H1 (cell line): Measurements from ENCODE around the gene BCL2A1. TPM values are rescaled to one million over a fixed set of nuclear protein-coding genes. Genes with fewer than 3 reads are reported as not detected.

ENCODE experiments used
- FOSL1 ChIP-seq: IDR thresholded peaks from 2 replicates; pipeline ENCODE4 v1.6.1; 2011; ENCODE audit warnings: mild to moderate bottlenecking, low read depth, low read length, moderate library complexity; ENCODE audit not compliant: insufficient read depth
- SIN3A ChIP-seq, 2 experiments: IDR thresholded peaks in 1 of 2; conservative IDR thresholded peaks in 1 of 2; 2 replicates each; pipeline ENCODE4 v1.6.1; 2011 to 2012; ENCODE audit warnings: low read length in 2 of 2, improper control_type of control experiment in 1 of 2, low read depth in 1 of 2, mild to moderate bottlenecking in 1 of 2
- SIX5 ChIP-seq: IDR thresholded peaks from 2 replicates; pipeline ENCODE4 v1.6.1; 2011; ENCODE audit warnings: mild to moderate bottlenecking, low read depth, low read length
- YY1 ChIP-seq: IDR thresholded peaks from 2 replicates; pipeline ENCODE4 v1.6.1; 2011; ENCODE audit warnings: low read depth, mild to moderate bottlenecking, low read length
- polyA plus RNA-seq, 7 experiments: library from polyadenylated mRNA; depleted of rRNA in 3 of 7; stranded (reverse) in 5 of 7; unstranded in 2 of 7; fragments of >200 nt in 5 of 7; fragments of 200-250 nt in 2 of 7; gene quantifications; 1 replicate in 5 of 7; 2 replicates in 1 of 7; 4 replicates in 1 of 7; pipeline versions ENCODE4 v1.2.1 to v1.2.3, GENCODE V29; 2011 to 2013; ENCODE audit warnings: missing spikeins in 2 of 7, mixed read lengths in 2 of 7
- total RNA-seq: library from RNA; stranded (reverse); fragmentation: NEBNext Ultra II Directional; extraction: Animal tissue kit (Norgen Biotek cat#: 25700); gene quantifications from 2 replicates; pipeline ENCODE4 v1.2.1, GENCODE V29; 2021
- TF ChIP-seq, protein P1 (sequence below): fragments of 300-600 bp; sonication (generic); IDR thresholded peaks from 2 replicates; pipeline ENCODE4 v1.7.1; 2012; ENCODE audit warnings: low read length, moderate library complexity, mild to moderate bottlenecking, inconsistent platforms; ENCODE audit not compliant: insufficient replicate concordance
- TF ChIP-seq, protein P2 (sequence below): IDR thresholded peaks from 2 replicates; pipeline ENCODE4 v1.6.1; 2011; ENCODE audit warnings: low read depth, mild to moderate bottlenecking, low read length; ENCODE audit not compliant: insufficient read depth
- TF ChIP-seq, protein P3 (sequence below): IDR thresholded peaks from 2 replicates; pipeline ENCODE4 v1.6.1; 2011; ENCODE audit warnings: low read length, improper control_type of control experiment
- TF ChIP-seq, protein P4 (sequence below): IDR thresholded peaks from 2 replicates; pipeline ENCODE4 v1.6.1; 2012; ENCODE audit warnings: inconsistent platforms

The BCL2A1 gene
- total and polyA plus RNA-seq, 2 of the 8 experiments (the other 6 are each of a cell fraction or from before 2014, with no cell fraction given): not detected

DNA sequence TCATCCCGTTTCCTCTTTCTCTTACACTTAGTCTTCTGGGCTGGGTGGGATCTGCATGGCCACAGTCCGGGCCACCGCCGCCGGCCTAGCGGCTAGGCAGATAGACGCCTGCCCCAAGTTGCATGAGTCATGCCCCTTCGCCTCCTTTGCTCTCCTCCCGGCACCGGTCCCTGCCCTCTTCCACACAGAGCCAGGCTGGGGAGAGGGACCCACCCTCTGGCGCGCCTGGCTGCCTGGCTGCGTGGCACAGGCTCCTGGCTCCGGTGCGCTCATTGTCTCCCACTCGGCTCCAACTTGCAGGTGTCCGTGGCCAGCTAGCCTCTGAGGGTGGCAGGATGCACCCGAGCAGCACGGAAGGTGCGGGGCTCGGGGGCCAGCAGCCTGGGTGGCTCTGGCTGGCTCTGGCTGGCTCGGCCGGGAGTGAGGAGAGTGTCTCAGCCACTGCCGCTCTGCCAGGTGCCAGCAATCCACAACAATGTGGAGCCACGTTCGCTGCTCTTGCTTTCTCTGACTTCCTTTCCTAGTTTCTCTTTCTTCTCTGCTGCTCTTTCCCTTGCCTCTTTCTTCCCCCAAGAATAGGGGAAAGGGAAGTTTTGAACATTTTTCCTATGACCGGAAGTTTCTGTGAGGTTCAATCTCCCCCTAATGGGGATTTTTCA, 51.8 kb downstream of the BCL2A1 start (continued):
- TF ChIP-seq, protein P1, sequence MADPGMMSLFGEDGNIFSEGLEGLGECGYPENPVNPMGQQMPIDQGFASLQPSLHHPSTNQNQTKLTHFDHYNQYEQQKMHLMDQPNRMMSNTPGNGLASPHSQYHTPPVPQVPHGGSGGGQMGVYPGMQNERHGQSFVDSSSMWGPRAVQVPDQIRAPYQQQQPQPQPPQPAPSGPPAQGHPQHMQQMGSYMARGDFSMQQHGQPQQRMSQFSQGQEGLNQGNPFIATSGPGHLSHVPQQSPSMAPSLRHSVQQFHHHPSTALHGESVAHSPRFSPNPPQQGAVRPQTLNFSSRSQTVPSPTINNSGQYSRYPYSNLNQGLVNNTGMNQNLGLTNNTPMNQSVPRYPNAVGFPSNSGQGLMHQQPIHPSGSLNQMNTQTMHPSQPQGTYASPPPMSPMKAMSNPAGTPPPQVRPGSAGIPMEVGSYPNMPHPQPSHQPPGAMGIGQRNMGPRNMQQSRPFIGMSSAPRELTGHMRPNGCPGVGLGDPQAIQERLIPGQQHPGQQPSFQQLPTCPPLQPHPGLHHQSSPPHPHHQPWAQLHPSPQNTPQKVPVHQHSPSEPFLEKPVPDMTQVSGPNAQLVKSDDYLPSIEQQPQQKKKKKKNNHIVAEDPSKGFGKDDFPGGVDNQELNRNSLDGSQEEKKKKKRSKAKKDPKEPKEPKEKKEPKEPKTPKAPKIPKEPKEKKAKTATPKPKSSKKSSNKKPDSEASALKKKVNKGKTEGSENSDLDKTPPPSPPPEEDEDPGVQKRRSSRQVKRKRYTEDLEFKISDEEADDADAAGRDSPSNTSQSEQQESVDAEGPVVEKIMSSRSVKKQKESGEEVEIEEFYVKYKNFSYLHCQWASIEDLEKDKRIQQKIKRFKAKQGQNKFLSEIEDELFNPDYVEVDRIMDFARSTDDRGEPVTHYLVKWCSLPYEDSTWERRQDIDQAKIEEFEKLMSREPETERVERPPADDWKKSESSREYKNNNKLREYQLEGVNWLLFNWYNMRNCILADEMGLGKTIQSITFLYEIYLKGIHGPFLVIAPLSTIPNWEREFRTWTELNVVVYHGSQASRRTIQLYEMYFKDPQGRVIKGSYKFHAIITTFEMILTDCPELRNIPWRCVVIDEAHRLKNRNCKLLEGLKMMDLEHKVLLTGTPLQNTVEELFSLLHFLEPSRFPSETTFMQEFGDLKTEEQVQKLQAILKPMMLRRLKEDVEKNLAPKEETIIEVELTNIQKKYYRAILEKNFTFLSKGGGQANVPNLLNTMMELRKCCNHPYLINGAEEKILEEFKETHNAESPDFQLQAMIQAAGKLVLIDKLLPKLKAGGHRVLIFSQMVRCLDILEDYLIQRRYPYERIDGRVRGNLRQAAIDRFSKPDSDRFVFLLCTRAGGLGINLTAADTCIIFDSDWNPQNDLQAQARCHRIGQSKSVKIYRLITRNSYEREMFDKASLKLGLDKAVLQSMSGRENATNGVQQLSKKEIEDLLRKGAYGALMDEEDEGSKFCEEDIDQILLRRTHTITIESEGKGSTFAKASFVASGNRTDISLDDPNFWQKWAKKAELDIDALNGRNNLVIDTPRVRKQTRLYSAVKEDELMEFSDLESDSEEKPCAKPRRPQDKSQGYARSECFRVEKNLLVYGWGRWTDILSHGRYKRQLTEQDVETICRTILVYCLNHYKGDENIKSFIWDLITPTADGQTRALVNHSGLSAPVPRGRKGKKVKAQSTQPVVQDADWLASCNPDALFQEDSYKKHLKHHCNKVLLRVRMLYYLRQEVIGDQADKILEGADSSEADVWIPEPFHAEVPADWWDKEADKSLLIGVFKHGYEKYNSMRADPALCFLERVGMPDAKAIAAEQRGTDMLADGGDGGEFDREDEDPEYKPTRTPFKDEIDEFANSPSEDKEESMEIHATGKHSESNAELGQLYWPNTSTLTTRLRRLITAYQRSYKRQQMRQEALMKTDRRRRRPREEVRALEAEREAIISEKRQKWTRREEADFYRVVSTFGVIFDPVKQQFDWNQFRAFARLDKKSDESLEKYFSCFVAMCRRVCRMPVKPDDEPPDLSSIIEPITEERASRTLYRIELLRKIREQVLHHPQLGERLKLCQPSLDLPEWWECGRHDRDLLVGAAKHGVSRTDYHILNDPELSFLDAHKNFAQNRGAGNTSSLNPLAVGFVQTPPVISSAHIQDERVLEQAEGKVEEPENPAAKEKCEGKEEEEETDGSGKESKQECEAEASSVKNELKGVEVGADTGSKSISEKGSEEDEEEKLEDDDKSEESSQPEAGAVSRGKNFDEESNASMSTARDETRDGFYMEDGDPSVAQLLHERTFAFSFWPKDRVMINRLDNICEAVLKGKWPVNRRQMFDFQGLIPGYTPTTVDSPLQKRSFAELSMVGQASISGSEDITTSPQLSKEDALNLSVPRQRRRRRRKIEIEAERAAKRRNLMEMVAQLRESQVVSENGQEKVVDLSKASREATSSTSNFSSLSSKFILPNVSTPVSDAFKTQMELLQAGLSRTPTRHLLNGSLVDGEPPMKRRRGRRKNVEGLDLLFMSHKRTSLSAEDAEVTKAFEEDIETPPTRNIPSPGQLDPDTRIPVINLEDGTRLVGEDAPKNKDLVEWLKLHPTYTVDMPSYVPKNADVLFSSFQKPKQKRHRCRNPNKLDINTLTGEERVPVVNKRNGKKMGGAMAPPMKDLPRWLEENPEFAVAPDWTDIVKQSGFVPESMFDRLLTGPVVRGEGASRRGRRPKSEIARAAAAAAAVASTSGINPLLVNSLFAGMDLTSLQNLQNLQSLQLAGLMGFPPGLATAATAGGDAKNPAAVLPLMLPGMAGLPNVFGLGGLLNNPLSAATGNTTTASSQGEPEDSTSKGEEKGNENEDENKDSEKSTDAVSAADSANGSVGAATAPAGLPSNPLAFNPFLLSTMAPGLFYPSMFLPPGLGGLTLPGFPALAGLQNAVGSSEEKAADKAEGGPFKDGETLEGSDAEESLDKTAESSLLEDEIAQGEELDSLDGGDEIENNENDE: no peak
- TF ChIP-seq, protein P2, sequence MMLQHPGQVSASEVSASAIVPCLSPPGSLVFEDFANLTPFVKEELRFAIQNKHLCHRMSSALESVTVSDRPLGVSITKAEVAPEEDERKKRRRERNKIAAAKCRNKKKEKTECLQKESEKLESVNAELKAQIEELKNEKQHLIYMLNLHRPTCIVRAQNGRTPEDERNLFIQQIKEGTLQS: no peak
- TF ChIP-seq SIN3A (conservative IDR thresholded peaks at IDR 0.05 in 1 of 2, IDR thresholded peaks at IDR 0.05 in 1 of 2; ENCODE audit: low read depth in 1 of 2, low read length in 2 of 2) (no peak), SIX5 (no peak), YY1 (no peak), FOSL1 (no peak)
- TF ChIP-seq, protein P3, sequence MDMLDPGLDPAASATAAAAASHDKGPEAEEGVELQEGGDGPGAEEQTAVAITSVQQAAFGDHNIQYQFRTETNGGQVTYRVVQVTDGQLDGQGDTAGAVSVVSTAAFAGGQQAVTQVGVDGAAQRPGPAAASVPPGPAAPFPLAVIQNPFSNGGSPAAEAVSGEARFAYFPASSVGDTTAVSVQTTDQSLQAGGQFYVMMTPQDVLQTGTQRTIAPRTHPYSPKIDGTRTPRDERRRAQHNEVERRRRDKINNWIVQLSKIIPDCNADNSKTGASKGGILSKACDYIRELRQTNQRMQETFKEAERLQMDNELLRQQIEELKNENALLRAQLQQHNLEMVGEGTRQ: no peak
- TF ChIP-seq, protein P4, sequence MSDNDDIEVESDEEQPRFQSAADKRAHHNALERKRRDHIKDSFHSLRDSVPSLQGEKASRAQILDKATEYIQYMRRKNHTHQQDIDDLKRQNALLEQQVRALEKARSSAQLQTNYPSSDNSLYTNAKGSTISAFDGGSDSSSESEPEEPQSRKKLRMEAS: no peak
